SKM-1 treated with dmso at 0.1 percent for 144 hours (cell line): ENCODE data around the gene ARHGEF4.
"Not testable (repeated sequence)": the region's sequence is repeated elsewhere in the genome, so short reads cannot be mapped to it uniquely, and the experiment has no call there.

Source experiments
- DNase-seq: peaks from one replicate; lab custom pipeline; 2025; ENCODE audit not compliant: unreplicated experiment; lab: John Stamatoyannopoulos, UW

The ARHGEF4 gene

GRCh38 chr2:131075578-131075977, 238.9 kb downstream of the ARHGEF4 start:
- DNase-seq, result not testable (repeated sequence)

GRCh38 chr2:131076707-131077106, 240.0 kb downstream of the ARHGEF4 start:
- no peak for DNase-seq

GRCh38 chr2:131077182-131077846, 240.6 kb downstream of the ARHGEF4 start:
- DNase-seq, result no peak

- DNase-seq, result no peak
Measured at GRCh38 chr2:131077966-131078365, 241.3 kb downstream of the ARHGEF4 start.

GRCh38 chr2:131079931-131080330, 243.2 kb downstream of the ARHGEF4 start:
- not testable (repeated sequence) for DNase-seq

- no peak for DNase-seq
Measured at GRCh38 chr2:131081190-131081589, 244.5 kb downstream of the ARHGEF4 start.

- no peak for DNase-seq
Measured at GRCh38 chr2:131085646-131086045, 248.9 kb downstream of the ARHGEF4 start.

- DNase-seq, result no peak
Measured at GRCh38 chr2:131092458-131093005, 255.8 kb downstream of the ARHGEF4 start.

GRCh38 chr2:131093006-131093695, 256.4 kb downstream of the ARHGEF4 start, which contains the start of gene FAM168B:
FAM168B (minus strand) TSS chr2:131093460; CDS start chr2:131082646, 10,814 bp downstream.
- DNase-seq, result peak; percentile 80

GRCh38 chr2:131093696-131094462, 257.2 kb downstream of the ARHGEF4 start:
- peak; percentile 51 for DNase-seq

GRCh38 chr2:131094463-131095281, 258.0 kb downstream of the ARHGEF4 start:
- DNase-seq, result no peak
